ENCODE data around the gene VPS36. TPM values are rescaled to one million over a fixed set of nuclear protein-coding genes. Genes with fewer than 3 reads are reported as not detected.

VPS36 gene
- total and polyA plus RNA-seq, 2 of the 13 experiments (the other 11 are each of a cell fraction or from before 2014, with no cell fraction given), result 17.2 to 22.4 TPM

DNA sequence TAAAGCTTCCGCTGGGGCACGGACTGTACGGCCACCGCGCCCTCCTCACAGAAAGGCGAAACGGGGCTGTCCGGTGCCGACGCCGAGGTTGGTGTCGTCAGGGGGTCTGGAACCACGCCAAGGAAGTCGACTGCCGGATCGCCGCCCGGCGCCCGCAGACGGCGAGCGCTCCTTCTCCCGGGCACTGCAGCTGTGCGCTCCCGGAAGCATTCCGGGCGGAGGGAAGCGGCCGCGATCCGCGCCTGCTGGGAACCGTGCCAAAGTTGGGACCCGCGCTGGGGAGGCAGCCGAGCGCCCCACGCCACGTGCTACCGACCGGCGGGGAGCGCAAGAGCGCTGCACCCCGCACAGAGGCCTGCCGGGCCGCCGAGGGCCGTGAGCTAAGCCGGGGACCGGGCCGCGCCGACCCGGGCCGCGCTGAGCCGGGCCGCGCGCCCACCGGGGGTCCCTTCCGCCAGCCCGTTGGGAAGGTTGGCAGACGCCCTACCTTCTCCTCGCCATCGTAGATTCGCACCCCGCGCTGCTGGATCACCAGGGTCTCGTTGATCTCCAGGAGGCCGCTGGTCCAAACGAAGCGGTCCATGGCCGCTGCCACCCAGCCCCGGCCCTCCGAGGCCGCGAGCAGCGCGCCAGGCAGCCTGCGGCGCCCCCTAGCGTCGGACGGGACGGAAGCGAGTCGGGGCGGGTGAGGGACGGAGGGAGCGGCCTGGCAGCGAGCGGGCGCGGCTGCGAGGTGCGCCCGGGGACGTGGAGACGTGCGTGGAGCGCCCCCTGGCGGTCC, at the start of gene VPS36 (continued):
- TF ChIP-seq, protein P1, sequence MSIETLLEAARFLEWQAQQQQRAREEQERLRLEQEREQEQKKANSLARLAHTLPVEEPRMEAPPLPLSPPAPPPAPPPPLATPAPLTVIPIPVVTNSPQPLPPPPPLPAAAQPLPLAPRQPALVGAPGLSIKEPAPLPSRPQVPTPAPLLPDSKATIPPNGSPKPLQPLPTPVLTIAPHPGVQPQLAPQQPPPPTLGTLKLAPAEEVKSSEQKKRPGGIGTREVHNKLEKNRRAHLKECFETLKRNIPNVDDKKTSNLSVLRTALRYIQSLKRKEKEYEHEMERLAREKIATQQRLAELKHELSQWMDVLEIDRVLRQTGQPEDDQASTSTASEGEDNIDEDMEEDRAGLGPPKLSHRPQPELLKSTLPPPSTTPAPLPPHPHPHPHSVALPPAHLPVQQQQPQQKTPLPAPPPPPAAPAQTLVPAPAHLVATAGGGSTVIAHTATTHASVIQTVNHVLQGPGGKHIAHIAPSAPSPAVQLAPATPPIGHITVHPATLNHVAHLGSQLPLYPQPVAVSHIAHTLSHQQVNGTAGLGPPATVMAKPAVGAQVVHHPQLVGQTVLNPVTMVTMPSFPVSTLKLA (IDR thresholded peaks at IDR 0.05), result no peak
- TF ChIP-seq ZFP36L2 (CRISPR knock-in tag; IDR thresholded peaks at IDR 0.05), result no peak
- TF ChIP-seq, protein P2, sequence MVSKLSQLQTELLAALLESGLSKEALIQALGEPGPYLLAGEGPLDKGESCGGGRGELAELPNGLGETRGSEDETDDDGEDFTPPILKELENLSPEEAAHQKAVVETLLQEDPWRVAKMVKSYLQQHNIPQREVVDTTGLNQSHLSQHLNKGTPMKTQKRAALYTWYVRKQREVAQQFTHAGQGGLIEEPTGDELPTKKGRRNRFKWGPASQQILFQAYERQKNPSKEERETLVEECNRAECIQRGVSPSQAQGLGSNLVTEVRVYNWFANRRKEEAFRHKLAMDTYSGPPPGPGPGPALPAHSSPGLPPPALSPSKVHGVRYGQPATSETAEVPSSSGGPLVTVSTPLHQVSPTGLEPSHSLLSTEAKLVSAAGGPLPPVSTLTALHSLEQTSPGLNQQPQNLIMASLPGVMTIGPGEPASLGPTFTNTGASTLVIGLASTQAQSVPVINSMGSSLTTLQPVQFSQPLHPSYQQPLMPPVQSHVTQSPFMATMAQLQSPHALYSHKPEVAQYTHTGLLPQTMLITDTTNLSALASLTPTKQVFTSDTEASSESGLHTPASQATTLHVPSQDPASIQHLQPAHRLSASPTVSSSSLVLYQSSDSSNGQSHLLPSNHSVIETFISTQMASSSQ (IDR thresholded peaks at IDR 0.05; ENCODE audit: low read depth), result no peak
- TF ChIP-seq, protein P2 (CRISPR knock-in tag; IDR thresholded peaks at IDR 0.05; ENCODE audit: borderline replicate concordance), result peak; percentile 27
- TF ChIP-seq RXRA (CRISPR knock-in tag; IDR thresholded peaks at IDR 0.05), result peak; percentile 32
- TF ChIP-seq NPAS2 (CRISPR knock-in tag; IDR thresholded peaks at IDR 0.05; ENCODE audit: borderline replicate concordance), result no peak
- peak; percentile 98; the same call in 1 of the 2 replicates for TF ChIP-seq PRMT3 (CRISPR knock-in tag; IDR thresholded peaks at IDR 0.05; ENCODE audit: borderline replicate concordance, low read depth)
- TF ChIP-seq ZC3H13 (CRISPR knock-in tag; IDR thresholded peaks at IDR 0.05), result peak; percentile 46; the same call in 1 of the 2 replicates
- TF ChIP-seq KDM6A (CRISPR knock-in tag; IDR thresholded peaks at IDR 0.05; ENCODE audit: low read depth), result no peak
- TF ChIP-seq RAD51 (IDR thresholded peaks at IDR 0.05; ENCODE audit: borderline replicate concordance), result no peak
- peak; percentile 38; the same call in 1 of the 2 replicates for TF ChIP-seq ZNF772 (CRISPR knock-in tag; IDR thresholded peaks at IDR 0.05)
- TF ChIP-seq, protein P3, sequence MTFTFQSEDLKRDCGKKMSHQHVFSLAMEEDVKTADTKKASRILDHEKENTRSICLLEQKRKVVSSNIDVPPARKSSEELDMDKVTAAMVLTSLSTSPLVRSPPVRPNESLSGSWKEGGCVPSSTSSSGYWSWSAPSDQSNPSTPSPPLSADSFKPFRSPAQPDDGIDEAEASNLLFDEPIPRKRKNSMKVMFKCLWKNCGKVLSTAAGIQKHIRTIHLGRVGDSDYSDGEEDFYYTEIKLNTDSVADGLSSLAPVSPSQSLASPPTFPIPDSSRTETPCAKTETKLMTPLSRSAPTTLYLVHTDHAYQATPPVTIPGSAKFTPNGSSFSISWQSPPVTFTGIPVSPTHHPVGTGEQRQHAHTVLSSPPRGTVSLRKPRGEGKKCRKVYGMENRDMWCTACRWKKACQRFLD (CRISPR knock-in tag; IDR thresholded peaks at IDR 0.05; ENCODE audit: borderline replicate concordance), result 0 out of 2 replicates have a peak, but pooled peaks have one; percentile 21
- TF ChIP-seq ZBTB8A (CRISPR knock-in tag; IDR thresholded peaks at IDR 0.05; ENCODE audit: borderline replicate concordance, low read depth), result no peak
- peak; percentile 78 for TF ChIP-seq TBX2 (CRISPR knock-in tag; IDR thresholded peaks at IDR 0.05; ENCODE audit: borderline replicate concordance)
- TF ChIP-seq EP300 (IDR thresholded peaks at IDR 0.05; ENCODE audit: low read depth in 2 of 2, low read length in 2 of 2), result peak in 1 of 2 experiments; percentile 66; a peak in 1 of 4 replicates
- 0 out of 2 replicates have a peak, but pooled peaks have one; percentile 40 for TF ChIP-seq EP300 (CRISPR knock-in tag; IDR thresholded peaks at IDR 0.05; ENCODE audit: borderline replicate concordance)
- TF ChIP-seq PHF5A (CRISPR knock-in tag; IDR thresholded peaks at IDR 0.05; ENCODE audit: low read depth, unreplicated experiment), result no peak
- TF ChIP-seq, protein P4, sequence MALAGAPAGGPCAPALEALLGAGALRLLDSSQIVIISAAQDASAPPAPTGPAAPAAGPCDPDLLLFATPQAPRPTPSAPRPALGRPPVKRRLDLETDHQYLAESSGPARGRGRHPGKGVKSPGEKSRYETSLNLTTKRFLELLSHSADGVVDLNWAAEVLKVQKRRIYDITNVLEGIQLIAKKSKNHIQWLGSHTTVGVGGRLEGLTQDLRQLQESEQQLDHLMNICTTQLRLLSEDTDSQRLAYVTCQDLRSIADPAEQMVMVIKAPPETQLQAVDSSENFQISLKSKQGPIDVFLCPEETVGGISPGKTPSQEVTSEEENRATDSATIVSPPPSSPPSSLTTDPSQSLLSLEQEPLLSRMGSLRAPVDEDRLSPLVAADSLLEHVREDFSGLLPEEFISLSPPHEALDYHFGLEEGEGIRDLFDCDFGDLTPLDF (CRISPR knock-in tag; IDR thresholded peaks at IDR 0.05), result peak; percentile 25
- TF ChIP-seq GABPB1 (CRISPR knock-in tag; IDR thresholded peaks at IDR 0.05), result peak; percentile 90
- TF ChIP-seq ZBTB21 (CRISPR knock-in tag; IDR thresholded peaks at IDR 0.05), result no peak
- no peak for TF ChIP-seq NFE2L1 (CRISPR knock-in tag; IDR thresholded peaks at IDR 0.05; ENCODE audit: borderline replicate concordance)

Measured in HepG2 (cell line).